HG03196 (cell line): ENCODE results near the gene HOXB6.

ENCODE experiments used
- ATAC-seq: cut with Tn5 transposase; IDR thresholded peaks from one replicate; pipeline ENCODE4 v1.9.1; 2021; ENCODE audit not compliant: unreplicated experiment

Gene HOXB6

GRCh38 chr17:48596000-48596734 is 8.6 kb downstream of the HOXB6 start:
- no peak for ATAC-seq

DNA sequence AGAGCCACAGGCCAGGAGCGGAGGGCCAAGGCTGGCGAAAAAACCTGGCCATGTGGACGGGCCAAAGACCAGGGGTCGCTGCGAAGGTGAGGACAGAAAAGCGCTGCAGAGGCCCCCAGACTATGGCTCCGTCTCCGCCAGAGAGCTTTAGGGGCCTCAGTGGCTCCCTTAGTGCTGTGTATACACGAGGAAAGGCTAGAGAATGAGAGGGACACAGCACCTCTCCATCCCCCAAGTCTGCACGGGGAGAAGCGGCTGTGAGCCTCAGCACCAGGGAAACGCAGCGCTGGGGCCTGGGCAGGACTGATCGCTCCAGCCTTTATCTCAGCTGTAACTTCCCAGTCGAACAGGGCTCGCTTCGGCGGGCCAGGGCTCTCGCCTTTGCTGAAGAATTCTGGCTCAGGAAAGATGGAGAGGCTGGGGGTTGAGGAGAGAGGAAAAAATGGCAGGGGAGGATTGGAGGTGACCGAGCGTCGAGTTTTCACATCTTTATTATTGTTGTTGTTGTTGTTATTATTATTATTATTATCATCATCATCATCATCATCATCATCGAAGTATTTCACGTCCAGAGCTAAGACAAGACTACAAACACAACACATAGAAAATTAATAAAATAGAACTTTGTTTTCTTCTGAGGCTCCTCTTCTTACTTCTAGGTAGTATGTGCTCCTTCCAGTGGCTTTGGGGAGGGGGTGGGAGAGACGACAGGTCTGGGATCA is 9.3 kb downstream of the HOXB6 start:
- ATAC-seq = no peak

DNA sequence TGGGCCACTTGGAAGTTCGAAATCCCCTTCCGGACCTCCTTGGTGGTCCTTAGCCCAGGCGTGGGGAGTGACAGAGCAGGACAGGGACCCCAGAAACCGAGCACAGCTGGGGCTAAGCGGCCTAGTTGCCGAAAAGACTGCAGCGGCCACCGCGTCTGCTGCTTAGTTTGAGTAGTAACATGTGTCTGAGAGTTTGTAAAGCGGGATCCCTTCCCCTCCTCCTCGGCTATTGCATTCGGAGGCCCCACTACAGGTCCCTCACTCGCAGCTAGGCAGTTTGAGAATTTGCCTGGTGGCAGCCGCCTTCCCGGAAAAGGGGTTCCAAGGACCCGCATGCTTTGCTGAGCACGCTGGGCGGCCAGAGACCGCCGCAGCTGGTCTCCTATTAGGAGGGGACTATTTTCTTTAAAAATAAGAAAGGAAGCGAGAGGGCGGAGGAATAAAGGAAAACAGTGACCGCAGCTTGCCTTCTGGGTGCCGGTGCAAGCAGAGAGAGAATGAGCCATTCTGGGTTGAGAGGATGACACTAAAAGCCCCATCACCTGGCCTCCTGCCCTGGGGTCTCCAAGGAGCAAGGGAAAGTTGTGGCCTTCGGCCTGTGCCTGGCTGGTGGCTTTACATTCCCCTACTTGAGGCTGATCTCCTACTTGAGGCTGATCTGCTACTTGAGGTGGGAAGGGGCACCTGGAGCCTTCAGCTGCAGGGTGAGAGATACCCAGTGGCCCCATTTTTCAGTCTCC is 10.1 kb downstream of the HOXB6 start:
- ATAC-seq = no peak

DNA sequence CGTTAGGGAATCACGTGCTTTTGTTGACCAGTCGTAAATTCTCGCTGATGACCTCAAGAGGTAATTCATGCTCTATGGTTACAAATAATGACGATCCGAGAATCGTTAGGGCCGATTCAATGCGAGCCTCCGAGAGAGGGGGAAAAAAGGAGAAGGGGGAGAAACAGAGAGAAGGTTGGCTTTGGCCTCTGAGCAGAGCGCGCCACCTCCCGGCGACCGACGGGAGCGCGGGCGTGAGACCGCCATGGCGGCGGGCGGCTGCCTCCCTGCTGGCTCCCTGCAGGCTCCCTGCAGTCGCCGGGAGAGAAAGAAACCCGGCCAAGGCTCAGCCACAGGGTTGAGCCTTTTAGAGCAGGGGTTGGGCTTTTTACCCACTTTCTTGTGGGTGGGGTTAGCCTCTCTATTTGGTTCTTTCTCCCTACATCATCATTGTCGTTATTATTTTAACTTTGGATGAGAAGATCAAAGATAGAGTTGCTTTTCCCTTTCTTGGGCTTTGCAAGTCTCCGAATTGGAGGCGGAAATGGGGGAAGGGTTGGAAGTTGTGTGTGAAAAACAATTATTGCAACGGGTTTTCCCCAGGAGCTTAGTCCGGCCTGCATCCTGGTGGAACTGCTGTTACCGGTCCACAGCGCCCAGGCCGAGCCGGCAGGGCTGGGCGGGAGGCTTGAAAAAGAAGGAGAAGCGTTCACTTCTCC is 10.8 kb downstream of the HOXB6 start:
- peak; percentile 40 for ATAC-seq

DNA sequence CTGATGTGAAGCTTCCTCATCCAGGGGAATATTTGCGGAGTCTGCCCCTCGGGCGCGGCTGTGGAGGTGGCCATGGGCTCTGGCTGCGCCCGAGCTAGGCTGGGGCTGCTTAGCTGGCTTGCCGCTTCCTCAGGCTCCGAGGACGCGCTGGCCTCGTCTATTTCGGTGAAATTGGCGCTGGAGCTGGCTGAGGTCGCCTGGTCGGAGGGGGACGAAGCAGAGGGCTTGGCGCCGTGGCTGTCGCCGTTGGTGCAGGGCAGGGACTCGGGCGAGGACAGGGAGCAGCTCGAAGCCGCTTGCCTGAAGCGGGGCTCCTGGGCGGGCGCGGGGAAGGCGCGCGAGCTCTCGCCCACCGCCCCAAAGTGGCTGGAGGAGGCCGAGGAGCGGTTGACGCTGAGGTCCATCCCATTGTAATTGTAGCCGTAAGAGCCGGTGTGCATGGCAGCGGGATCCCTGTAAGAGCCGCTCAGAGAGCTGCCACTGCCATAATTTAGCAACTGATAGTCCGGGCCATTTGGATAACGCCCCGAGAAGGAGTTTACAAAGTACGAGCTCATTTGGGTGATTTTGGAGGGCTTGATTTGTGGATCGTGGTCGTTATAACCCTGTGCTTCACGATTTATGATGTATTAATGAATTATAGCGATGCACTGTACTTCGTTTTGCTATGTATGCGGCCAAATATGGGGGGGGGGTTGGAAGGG is 11.5 kb downstream of the HOXB6 start, which contains the start of gene HOXB5:
HOXB5 (minus strand) TSS at position 654 of the 704 bp plus-strand sequence; CDS start at position 557, 97 bp downstream.
- no peak for ATAC-seq

DNA sequence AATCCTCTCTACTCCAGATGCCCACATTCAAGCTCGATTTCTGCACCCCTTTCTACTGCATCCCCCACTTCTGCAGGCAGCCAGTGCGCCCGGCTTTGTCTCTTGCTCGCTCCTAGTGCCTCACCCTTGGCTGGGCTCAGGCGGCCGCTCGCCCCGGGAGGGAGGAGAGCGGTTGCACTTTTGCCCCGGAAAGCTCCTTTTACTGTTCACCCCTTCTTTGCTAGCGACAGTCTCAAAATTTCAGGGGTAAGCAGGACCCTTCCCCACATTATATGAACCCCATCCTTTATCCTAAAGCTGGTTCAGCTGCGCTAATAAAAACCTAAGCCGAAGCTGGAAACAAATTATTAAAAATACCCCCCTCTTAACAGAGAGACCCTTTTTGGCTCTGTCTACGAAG is 12.2 kb downstream of the HOXB6 start:
- no peak for ATAC-seq

DNA sequence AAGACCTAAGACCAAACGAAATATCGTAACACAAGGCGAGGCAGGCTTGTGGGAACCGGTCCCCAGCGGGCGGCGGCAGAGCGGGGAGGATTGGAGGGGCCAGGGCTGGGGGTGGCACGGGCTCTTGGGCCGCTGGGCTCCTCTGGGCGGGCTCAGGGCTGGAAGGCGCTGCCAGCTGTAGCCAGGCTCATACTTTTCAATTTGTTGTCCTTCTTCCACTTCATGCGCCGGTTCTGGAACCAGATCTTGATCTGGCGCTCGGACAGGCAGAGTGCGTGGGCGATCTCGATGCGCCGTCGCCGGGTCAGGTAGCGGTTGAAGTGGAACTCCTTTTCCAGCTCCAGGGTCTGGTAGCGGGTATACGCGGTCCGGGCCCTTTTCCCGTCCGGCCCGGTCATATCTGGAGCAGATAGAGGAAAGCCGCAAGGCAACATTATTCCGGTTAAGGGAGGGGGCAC is 12.7 kb downstream of the HOXB6 start:
- ATAC-seq = no peak

DNA sequence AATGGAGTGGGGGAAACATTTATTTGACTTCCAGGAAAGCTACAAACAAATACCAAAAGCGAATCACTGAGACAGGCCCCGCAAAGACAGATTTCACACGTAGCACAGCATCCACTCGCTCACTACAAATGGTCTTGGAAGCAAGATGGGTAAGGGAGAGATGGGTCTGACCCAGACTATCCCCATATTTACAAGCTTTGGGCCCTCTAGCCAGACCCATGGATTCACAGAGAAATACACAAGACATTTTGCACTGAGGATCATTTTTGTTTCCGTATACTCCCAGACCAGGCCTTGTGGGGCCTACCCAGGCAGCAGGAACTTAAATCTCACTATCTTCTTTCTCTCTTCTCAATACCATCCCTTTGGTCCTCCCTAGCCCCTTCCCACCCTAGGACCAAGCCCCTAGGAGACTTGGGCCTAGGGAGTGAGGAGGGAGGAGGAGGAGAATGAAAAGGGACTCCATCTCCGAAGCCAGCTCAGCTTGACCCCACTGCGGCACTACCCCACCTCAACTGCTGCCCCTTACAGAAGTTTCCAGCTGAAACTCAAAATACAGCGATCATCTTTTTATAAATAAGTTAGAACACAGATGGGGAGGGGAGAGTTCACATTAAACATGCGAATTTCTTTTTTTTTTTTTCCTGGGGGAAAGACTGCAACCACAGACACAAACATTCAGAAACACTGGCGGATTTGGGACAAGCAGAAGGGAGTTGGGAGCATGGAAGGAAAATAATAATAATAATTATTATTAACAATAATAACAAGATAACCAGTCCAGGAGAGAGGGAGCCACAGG is 13.3 kb downstream of the HOXB6 start:
- no peak for ATAC-seq

DNA sequence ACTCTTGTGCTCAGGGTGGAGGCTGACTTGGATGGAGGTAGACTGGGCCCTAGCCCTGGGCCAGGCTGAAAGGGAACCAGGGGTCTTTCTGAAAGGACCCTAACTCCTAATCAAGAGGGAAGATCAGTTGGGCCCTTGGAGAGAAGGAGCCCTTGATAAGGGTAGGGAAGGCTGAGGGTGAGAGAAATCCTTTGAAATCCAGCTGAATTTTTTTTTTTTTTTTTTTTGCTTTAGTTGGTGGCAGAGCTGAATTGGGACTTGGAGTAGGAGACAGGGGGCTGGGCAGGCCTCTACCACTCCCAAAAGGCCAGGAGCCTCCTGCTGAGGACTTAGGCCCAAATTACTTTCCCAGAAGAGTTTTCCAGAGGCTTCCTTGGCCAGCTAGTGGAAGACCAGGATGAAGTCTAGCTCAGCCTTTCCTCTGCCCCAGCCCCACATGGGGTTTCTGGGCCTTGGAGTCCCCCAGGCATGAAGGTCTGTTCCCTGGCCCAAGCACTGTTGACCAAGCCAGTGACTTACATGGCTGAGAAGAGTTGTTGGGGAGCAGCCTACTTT is 14.1 kb downstream of the HOXB6 start:
- no peak for ATAC-seq

DNA sequence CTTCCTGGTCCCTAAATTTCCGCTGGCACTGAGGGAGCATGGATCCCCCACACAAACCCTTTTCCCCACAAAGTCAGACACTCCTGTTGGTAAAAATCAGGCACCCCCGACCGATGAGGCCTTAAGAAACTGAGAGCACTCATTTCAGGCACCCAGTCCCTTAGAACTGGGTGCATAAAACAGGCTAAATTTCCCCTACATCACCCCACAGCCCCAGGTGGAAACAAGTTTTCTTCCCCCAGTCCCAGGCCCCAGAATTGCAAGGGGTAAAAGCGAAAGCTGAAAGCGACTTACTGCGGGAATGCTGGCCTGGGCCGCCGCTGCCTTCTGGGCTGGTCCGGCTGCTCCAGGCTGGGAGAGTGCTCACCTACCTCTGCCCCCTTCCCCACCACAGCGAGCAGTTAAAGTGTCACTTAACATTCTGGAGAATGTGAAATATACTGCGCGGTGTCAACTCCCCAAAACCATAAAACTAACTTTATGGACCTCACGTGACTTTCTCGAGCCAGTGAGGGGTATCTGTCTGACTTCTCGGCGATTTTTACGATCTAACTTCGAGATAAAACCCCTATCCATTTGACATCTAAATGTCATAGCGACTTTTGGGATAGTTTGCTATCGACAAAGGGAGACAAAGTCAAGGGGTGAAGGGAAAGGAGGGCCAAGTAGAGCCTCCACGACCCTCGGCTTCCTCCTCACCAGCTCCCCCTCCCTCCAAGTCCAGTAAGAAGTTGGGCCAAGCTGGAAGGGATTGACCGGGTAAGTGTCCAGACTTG is 14.8 kb downstream of the HOXB6 start, which contains the start of gene HOXB3:
HOXB3 (minus strand) TSS at position 411 of the 776 bp plus-strand sequence. CDS start 37,767 bp downstream, outside the sequence.
- no peak for ATAC-seq

GRCh38 chr17:48589060-48589830 is 15.5 kb downstream of the HOXB6 start:
- ATAC-seq = no peak

DNA sequence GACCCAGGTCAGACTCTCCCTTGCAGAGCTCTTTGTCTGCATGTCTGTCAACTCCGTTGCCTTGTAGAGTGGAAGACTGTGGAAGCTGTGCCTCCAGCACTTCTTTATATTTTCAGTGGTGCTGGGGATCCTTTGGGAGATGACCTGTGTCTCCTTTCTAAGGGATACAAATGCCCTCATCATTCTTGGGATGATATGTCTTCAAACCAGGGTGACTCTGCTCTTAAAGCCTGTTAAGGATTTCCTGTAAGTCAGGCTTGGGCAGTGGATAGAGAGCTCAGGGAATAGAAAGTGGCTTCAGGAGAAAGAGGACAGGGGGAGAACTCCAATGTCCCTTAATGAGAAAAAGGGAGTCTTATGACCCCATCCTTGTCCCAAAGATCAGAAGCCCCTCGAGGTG is 16.3 kb downstream of the HOXB6 start:
- ATAC-seq = no peak

- no peak for ATAC-seq
Observed at GRCh38 chr17:48588074-48588415, 16.7 kb downstream of the HOXB6 start.

- no peak for ATAC-seq
Observed at GRCh38 chr17:48587276-48588073, 17.3 kb downstream of the HOXB6 start.

DNA sequence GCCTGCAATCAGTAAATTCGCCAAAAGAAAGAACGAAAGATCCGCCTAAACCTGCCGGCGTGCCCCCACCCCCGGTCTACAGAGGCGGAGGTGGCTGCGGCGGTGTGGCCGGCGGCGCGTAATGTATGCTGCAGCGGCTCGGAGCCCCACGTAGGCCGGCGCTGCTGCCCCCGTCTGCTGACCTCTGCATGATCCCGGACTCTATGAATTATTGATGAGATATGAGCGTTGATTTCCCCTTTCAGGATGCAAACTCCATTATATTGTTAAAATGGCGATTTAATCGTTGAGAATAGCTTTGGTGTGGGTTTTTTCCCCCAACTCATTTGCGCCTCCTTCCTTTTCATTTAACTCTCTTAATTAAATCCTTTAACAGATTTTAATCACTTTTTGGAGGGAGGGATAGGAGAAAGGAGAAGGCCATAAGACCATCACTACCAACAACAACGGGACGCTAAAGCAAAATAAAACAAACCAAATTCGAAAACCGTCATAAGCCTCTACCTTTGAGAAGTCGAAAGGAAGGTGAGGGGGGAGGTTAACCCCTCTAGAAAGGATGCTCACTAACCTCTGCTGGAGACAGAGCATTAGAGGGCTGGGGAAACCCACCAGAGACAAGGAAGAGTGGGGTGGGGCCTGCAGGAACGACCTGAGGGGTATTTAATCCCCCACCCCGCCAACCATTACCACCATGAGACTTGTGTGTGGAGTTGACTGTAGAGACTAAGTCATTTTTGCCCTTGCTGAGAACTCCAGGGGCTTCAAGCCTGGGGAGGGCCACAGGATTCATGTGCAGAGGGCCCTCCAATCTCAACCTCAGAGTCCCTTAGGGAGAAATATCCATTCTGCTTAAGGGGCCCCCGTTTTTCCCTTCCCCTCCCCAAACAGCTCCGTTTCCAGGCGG is 18.2 kb downstream of the HOXB6 start:
- no peak for ATAC-seq

DNA sequence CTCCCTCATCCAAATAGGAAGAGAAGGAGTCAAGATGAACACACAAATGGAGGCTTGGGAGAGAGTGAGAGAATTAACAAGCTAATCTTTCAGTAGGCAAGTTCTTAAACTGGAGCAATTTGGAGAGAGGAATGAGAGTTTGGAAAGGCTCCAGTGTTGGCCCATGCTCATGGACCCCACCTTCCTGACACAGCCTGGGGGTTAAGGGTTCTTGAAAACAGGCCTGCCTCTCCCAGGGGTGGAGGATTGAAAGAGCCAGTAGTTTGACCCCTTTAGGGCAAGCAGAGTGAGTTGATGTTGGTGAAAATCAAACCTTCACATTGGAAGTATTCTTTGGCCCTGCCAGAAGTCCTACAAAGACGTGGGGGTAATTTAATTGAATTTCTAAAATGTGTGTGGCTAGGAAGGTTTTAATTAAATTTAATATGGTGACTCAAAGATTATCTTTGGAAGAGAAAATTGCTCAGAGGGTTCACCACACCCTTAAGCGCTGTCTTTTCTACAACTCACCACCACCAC is 20.5 kb downstream of the HOXB6 start:
- no peak for ATAC-seq
